HepG2 (cell line): ENCODE measurements around the gene TMEM86B. TPM values are rescaled to one million over a fixed set of nuclear protein-coding genes. Genes with fewer than 3 reads are reported as not detected.

Experiments
- HNRNPUL1 ChIP-seq: fragments of 200-400 bp; formaldehyde crosslinking; IDR thresholded peaks from 2 replicates; pipeline ENCODE4 v1.6.1; 2017; ENCODE audit warnings: low read depth, mild to moderate bottlenecking, low read length, moderate library complexity
- MED1 ChIP-seq: sonication (generic); formaldehyde crosslinking; IDR thresholded peaks from 2 replicates; pipeline ENCODE4 v1.4.0; 2020; ENCODE audit warnings: missing genetic modification reagents
- RBM22 ChIP-seq: fragments of 200-400 bp; formaldehyde crosslinking; optimal IDR thresholded peaks from 2 replicates; pipeline ENCODE3; 2017; ENCODE audit warnings: mild to moderate bottlenecking, low read length, moderate library complexity
- SMAD3 ChIP-seq: sonication (generic); formaldehyde crosslinking; IDR thresholded peaks from 2 replicates; pipeline ENCODE4 v1.4.0; 2020; ENCODE audit warnings: missing genetic modification reagents
- TAF1 ChIP-seq: sonication (generic); formaldehyde crosslinking; IDR thresholded peaks from 2 replicates; pipeline ENCODE4 v1.4.0; 2020; ENCODE audit warnings: missing genetic modification reagents
- XBP1 ChIP-seq: sonication (generic); formaldehyde crosslinking; IDR thresholded peaks from 2 replicates; pipeline ENCODE4 v1.5.0; 2020; ENCODE audit warnings: missing genetic modification reagents
- ZBTB1 ChIP-seq: sonication (generic); formaldehyde crosslinking; IDR thresholded peaks from 2 replicates; pipeline ENCODE4 v1.4.0; 2020; ENCODE audit warnings: missing genetic modification reagents, borderline replicate concordance
- ZNF383 ChIP-seq: sonication (generic); formaldehyde crosslinking; IDR thresholded peaks from 2 replicates; pipeline ENCODE4 v1.4.0; 2020; ENCODE audit warnings: missing genetic modification reagents, mild to moderate bottlenecking, borderline replicate concordance
- ZNF569 ChIP-seq: sonication (generic); formaldehyde crosslinking; IDR thresholded peaks from 2 replicates; pipeline ENCODE4 v1.5.0; 2020; ENCODE audit warnings: mild to moderate bottlenecking, missing genetic modification reagents, moderate library complexity, borderline replicate concordance
- ZNF709 ChIP-seq: sonication (generic); formaldehyde crosslinking; IDR thresholded peaks from 2 replicates; pipeline ENCODE4 v1.5.0; 2020; ENCODE audit warnings: mild to moderate bottlenecking, missing genetic modification reagents
- polyA plus RNA-seq, 8 experiments: library from polyadenylated mRNA; depleted of rRNA in 3 of 8; stranded (reverse) in 7 of 8; unstranded in 1 of 8; fragments of >200 nt; fragmentation: Illumina TruSeq in 4 of 8; extraction: Trizol in 4 of 8; gene quantifications; 2 replicates each; pipeline versions ENCODE4 v1.2.1 to v1.2.3, GENCODE V29; 2011 to 2016; ENCODE audit warnings: low read depth in 4 of 8, missing spikeins in 1 of 8, mixed read lengths in 1 of 8; ENCODE audit not compliant: insufficient read depth in 1 of 8
- total RNA-seq, 5 experiments: library from RNA; depleted of rRNA; stranded (reverse); fragments of >200 nt; fragmentation: Illumina TruSeq; extraction: Trizol; gene quantifications; 2 replicates each; pipeline ENCODE4 v1.2.3, GENCODE V29; 2016; ENCODE audit warnings: low read depth in 1 of 5
- TF ChIP-seq, protein P1 (sequence below): sonication (generic); formaldehyde crosslinking; IDR thresholded peaks from 2 replicates; pipeline ENCODE4 v1.5.0; 2020; ENCODE audit warnings: mild to moderate bottlenecking, missing genetic modification reagents, moderate library complexity
- TF ChIP-seq, protein P2 (sequence below): sonication (generic); formaldehyde crosslinking; IDR thresholded peaks from 2 replicates; pipeline ENCODE4 v1.4.0; 2020; ENCODE audit warnings: missing genetic modification reagents
- TF ChIP-seq, protein P3 (sequence below): sonication (generic); formaldehyde crosslinking; IDR thresholded peaks from 2 replicates; pipeline ENCODE4 v1.5.1; 2020; ENCODE audit warnings: missing genetic modification reagents, mild to moderate bottlenecking, borderline replicate concordance
- TF ChIP-seq, protein P4 (sequence below): sonication (generic); formaldehyde crosslinking; IDR thresholded peaks from 2 replicates; pipeline ENCODE4 v1.4.0; 2020; ENCODE audit warnings: missing genetic modification reagents
- TF ChIP-seq, protein P5 (sequence below): sonication (generic); formaldehyde crosslinking; IDR thresholded peaks from 2 replicates; pipeline ENCODE4 v1.5.0; 2020; ENCODE audit warnings: missing genetic modification reagents, mild to moderate bottlenecking, borderline replicate concordance
- TF ChIP-seq, protein P6 (sequence below): sonication (generic); formaldehyde crosslinking; IDR thresholded peaks from 2 replicates; pipeline ENCODE4 v1.4.0; 2020; ENCODE audit warnings: missing genetic modification reagents, borderline replicate concordance

TMEM86B gene
- total and polyA plus RNA-seq, 2 of the 13 experiments (the other 11 are each of a cell fraction or from before 2014, with no cell fraction given): 7.7 to 9.6 TPM

DNA sequence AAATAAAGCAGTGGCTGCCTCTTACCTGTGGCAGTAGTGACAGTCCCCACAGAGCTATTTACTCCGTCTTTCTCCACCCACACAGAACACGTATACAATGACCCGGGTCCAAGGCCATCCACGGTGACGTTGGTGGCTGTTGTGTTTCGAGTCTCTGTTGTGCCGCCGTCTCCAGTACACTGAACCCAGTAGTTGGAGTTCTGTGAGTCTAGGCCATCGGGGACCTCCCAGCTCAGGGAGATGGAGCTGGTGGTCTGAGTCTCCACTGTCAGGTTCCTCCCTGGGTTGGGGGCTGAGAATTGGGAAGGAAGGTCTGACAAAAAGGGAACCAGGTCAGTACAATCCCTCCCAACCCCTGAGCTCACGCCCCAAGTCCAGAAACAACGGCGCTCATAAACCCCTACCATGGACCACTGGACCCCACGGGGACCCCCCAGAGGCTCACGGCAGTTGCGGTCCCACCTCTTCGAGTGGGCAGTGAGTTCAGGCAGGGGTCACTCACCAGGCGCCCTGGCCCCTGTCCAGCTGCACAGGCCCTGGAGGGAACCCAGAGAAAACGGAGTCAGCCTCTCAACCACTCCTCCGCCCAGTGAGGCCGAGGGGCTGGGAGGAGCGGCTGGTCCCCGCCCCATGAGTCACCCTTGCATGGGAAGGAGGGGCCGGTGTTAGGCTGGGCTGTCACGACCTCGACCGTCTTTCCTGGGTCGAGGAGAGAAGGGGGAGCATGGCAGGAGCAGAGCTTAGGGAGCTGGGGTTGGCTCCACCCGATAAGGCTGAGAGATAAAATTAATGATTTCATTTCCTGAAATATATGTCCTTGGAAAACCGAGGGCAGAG, 21.7 kb downstream of the TMEM86B start (continued):
- TF ChIP-seq, protein P1, sequence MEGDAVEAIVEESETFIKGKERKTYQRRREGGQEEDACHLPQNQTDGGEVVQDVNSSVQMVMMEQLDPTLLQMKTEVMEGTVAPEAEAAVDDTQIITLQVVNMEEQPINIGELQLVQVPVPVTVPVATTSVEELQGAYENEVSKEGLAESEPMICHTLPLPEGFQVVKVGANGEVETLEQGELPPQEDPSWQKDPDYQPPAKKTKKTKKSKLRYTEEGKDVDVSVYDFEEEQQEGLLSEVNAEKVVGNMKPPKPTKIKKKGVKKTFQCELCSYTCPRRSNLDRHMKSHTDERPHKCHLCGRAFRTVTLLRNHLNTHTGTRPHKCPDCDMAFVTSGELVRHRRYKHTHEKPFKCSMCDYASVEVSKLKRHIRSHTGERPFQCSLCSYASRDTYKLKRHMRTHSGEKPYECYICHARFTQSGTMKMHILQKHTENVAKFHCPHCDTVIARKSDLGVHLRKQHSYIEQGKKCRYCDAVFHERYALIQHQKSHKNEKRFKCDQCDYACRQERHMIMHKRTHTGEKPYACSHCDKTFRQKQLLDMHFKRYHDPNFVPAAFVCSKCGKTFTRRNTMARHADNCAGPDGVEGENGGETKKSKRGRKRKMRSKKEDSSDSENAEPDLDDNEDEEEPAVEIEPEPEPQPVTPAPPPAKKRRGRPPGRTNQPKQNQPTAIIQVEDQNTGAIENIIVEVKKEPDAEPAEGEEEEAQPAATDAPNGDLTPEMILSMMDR (CRISPR knock-in tag): no peak
- TF ChIP-seq MED1 (CRISPR knock-in tag) (peak; percentile 82), XBP1 (CRISPR knock-in tag) (peak; percentile 53; the same call in 1 of the 2 replicates), ZNF383 (no peak), ZBTB1 (no peak), RBM22 (no peak), TAF1 (peak; percentile 79; the same call in 1 of the 2 replicates), HNRNPUL1 (no peak), ZNF569 (CRISPR knock-in tag) (no peak), ZNF709 (CRISPR knock-in tag) (peak; percentile 76; the same call in 1 of the 2 replicates), SMAD3 (CRISPR knock-in tag) (peak; percentile 51; the same call in 1 of the 2 replicates)
- TF ChIP-seq, protein P2, sequence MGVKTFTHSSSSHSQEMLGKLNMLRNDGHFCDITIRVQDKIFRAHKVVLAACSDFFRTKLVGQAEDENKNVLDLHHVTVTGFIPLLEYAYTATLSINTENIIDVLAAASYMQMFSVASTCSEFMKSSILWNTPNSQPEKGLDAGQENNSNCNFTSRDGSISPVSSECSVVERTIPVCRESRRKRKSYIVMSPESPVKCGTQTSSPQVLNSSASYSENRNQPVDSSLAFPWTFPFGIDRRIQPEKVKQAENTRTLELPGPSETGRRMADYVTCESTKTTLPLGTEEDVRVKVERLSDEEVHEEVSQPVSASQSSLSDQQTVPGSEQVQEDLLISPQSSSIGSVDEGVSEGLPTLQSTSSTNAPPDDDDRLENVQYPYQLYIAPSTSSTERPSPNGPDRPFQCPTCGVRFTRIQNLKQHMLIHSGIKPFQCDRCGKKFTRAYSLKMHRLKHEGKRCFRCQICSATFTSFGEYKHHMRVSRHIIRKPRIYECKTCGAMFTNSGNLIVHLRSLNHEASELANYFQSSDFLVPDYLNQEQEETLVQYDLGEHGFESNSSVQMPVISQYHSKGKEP (CRISPR knock-in tag): peak; percentile 26; the same call in 1 of the 2 replicates
- TF ChIP-seq, protein P3, sequence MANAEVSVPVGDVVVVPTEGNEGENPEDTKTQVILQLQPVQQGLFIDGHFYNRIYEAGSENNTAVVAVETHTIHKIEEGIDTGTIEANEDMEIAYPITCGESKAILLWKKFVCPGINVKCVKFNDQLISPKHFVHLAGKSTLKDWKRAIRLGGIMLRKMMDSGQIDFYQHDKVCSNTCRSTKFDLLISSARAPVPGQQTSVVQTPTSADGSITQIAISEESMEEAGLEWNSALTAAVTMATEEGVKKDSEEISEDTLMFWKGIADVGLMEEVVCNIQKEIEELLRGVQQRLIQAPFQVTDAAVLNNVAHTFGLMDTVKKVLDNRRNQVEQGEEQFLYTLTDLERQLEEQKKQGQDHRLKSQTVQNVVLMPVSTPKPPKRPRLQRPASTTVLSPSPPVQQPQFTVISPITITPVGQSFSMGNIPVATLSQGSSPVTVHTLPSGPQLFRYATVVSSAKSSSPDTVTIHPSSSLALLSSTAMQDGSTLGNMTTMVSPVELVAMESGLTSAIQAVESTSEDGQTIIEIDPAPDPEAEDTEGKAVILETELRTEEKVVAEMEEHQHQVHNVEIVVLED (CRISPR knock-in tag): peak; percentile 64; the same call in 1 of the 2 replicates
- TF ChIP-seq, protein P4, sequence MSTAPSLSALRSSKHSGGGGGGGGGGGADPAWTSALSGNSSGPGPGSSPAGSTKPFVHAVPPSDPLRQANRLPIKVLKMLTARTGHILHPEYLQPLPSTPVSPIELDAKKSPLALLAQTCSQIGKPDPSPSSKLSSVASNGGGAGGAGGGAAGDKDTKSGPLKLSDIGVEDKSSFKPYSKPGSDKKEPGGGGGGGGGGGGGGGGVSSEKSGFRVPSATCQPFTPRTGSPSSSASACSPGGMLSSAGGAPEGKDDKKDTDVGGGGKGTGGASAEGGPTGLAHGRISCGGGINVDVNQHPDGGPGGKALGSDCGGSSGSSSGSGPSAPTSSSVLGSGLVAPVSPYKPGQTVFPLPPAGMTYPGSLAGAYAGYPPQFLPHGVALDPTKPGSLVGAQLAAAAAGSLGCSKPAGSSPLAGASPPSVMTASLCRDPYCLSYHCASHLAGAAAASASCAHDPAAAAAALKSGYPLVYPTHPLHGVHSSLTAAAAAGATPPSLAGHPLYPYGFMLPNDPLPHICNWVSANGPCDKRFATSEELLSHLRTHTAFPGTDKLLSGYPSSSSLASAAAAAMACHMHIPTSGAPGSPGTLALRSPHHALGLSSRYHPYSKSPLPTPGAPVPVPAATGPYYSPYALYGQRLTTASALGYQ (CRISPR knock-in tag): no peak
- TF ChIP-seq, protein P5, sequence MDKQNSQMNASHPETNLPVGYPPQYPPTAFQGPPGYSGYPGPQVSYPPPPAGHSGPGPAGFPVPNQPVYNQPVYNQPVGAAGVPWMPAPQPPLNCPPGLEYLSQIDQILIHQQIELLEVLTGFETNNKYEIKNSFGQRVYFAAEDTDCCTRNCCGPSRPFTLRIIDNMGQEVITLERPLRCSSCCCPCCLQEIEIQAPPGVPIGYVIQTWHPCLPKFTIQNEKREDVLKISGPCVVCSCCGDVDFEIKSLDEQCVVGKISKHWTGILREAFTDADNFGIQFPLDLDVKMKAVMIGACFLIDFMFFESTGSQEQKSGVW (CRISPR knock-in tag): no peak
- TF ChIP-seq, protein P6, sequence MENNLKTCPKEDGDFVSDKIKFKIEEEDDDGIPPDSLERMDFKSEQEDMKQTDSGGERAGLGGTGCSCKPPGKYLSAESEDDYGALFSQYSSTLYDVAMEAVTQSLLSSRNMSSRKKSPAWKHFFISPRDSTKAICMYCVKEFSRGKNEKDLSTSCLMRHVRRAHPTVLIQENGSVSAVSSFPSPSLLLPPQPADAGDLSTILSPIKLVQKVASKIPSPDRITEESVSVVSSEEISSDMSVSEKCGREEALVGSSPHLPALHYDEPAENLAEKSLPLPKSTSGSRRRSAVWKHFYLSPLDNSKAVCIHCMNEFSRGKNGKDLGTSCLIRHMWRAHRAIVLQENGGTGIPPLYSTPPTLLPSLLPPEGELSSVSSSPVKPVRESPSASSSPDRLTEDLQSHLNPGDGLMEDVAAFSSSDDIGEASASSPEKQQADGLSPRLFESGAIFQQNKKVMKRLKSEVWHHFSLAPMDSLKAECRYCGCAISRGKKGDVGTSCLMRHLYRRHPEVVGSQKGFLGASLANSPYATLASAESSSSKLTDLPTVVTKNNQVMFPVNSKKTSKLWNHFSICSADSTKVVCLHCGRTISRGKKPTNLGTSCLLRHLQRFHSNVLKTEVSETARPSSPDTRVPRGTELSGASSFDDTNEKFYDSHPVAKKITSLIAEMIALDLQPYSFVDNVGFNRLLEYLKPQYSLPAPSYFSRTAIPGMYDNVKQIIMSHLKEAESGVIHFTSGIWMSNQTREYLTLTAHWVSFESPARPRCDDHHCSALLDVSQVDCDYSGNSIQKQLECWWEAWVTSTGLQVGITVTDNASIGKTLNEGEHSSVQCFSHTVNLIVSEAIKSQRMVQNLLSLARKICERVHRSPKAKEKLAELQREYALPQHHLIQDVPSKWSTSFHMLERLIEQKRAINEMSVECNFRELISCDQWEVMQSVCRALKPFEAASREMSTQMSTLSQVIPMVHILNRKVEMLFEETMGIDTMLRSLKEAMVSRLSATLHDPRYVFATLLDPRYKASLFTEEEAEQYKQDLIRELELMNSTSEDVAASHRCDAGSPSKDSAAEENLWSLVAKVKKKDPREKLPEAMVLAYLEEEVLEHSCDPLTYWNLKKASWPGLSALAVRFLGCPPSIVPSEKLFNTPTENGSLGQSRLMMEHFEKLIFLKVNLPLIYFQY (CRISPR knock-in tag): peak; percentile 28; the same call in 1 of the 2 replicates
